Stimulated activated CD8-positive, alpha-beta memory T cell treated with anti-CD3 and anti-CD28 coated beads, Interleukin-2, amount 100 ng/mL, for 1 hour (primary cell): ENCODE data around the gene NEDD9.

Experiments used
- DNase-seq, 2 donors: peaks; one replicate each; pipeline ENCODE4 v3.0.0-alpha.2; 2020; ENCODE audit warnings: low read depth in 2 of 2

The NEDD9 gene, protein sequence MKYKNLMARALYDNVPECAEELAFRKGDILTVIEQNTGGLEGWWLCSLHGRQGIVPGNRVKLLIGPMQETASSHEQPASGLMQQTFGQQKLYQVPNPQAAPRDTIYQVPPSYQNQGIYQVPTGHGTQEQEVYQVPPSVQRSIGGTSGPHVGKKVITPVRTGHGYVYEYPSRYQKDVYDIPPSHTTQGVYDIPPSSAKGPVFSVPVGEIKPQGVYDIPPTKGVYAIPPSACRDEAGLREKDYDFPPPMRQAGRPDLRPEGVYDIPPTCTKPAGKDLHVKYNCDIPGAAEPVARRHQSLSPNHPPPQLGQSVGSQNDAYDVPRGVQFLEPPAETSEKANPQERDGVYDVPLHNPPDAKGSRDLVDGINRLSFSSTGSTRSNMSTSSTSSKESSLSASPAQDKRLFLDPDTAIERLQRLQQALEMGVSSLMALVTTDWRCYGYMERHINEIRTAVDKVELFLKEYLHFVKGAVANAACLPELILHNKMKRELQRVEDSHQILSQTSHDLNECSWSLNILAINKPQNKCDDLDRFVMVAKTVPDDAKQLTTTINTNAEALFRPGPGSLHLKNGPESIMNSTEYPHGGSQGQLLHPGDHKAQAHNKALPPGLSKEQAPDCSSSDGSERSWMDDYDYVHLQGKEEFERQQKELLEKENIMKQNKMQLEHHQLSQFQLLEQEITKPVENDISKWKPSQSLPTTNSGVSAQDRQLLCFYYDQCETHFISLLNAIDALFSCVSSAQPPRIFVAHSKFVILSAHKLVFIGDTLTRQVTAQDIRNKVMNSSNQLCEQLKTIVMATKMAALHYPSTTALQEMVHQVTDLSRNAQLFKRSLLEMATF

DNA sequence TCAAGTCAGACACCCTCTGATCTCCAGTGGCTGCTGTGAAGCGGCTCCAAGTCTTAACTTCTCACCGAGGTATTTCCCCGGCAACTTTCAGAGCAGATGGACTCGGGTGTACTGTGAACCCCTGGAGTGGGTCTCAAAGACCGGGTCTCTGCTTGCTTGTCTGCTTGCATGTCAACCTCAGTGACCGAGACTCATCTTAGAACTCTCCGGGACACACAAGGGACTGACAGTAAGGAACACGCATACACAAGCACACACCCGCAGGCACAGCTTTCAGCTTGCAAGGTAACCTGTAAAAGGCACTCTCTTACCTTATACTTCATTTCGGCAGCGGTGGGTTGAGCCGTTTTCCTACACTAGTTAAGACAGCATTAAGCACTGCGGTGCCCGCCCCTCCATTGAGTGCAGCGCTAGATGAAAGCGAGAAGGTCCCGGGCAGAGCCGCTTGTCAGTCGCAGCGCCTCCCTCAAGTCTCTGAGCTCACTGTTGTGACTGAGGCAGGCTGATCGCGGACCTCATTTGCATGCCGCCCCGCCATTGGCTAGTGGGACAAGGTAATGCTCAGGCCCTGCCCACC, at the start of gene NEDD9:
Gene NEDD9 (minus strand): TSS at position 476 of the 577 bp plus-strand sequence. CDS start 153 bp downstream, at position 323.
- DNase-seq = peak; percentile 86 to 89

DNA sequence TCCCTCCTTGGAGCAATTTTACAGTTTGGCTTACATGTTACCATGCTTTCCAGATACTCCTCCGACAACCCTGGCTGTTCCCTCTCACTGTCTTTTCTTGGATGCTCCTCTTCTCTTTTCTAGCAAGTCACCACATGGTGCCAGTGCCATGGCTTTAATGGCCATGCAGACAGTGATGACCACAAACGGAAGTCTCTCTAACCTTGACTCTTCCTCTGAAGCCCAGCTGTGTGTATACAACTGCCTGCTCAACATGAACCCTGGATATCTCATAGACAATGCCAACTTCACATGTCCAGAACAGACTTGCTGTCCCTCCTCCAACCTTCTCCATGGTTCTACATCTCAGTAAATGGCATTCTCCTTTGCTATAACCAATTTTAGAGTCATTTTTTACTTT, 49.8 kb upstream of the NEDD9 start:
- no peak for DNase-seq

DNA sequence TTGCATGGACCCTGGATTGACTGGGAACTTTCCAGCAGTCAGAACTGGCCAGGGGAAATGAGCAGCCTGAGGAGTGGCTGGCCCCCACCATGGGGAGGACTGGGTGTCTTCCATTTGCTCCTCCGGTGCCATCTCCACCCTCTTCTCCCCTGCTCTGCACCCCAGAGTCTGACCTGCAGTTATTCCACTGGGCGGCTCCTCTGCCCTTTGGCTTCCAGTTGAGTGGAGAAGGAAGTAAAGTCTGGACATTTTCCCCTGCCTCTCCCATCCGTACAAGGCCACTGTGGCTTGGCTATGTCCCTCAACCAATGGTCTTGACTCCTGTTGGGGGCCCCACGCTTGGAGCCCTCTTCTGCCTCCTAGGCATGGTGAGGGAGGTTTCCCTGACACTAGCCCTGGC, 47.9 kb upstream of the NEDD9 start:
- no peak for DNase-seq

DNA sequence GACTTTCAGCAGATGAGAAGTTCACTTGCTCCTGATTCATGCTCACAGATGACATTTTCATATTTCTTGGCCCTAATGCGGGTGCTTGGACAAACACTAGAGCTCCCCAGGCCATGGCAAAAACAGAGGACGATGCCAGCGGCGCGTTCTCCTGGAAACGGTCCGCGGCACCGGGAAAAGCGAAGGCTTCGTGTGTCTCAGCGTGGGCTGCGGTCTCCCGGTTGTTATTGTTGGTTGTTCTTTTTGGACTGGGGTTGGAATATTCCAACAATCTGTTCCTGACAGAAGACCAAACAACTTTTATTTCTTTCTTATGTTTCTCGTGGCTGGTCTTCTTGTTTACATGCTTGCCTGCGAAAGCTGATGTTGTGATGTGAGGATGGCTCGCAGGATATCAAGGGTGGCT, 46.8 kb upstream of the NEDD9 start:
- no peak for DNase-seq

DNA sequence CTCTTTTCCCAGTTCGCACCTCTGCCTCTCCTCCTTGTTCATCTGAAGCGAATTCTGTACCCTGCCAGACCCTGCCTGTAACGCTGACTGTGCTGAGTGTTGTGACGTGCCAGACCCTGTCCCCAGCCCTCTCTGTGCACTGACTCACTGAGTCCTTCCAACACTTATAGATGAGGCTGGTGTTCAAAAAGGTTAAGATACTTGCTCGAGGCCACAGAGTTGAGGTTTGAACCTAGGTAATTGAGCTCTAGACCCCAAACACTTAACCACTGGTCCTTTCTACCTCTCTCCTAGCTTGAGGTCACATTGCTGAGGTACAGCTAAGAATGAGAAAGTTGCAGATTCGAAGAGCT, 45.7 kb upstream of the NEDD9 start:
- DNase-seq = no peak

DNA sequence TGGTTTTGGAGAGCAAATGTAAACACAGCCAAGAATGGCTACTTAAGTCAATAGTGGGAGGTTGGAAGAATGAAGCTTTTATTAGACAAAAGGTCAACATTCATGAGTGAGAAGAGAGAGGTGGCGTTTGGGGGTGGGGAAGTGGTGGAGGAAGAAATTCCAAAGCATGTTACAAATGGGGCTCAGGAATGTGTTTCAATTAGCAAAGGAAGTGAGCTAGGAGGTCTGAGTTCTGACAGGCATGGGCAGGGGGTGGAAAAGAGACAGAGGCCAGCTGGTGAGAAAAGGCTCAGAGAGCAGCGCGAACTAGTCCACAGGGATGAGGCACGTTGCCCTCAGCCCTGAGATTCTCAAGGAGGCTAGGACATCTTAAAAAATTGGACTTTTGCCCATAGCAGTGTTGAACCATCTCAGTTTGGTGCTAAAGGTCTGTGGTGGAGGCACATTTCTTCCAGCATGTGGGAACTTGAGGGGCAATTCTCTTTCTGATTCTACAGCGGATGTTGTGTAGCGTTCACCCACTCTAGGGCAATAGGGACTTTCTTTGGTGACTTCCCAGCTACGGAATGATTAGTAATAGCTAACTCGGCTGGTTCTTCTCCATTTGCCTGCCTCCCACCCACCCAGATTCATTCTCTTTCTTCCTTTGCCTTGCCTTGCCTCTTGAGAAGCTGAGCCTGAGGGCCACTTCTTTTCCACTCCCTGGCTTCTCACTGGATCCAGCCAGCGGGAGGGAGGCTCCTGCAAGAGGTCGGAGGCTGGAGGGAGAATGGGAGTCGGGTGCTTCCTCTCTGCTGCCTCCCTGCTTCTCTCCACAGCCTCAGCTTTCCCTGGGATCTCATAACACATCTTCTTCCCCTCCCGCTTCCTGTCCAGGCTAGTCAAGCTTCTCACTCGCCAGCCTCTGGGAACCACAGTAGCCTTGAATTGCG, 45.1 kb upstream of the NEDD9 start:
- DNase-seq = no peak

DNA sequence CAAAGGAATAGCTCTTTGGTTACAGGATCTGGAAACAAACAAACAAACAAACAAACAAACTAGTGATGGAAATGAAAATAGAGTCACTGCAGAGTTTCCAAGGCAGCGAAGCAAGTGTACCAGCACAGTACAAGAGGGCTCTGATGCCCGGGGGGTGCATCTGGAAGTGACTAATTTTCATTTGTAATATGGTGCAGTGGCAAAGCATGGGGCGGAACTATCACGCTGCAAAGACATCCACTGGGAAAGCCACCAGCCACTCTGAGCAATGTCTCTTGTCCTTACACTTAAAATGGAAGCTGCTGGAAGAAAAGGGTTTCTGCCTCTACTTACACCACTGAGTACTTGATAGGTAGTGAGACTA, 44.4 kb upstream of the NEDD9 start:
- no peak for DNase-seq

DNA sequence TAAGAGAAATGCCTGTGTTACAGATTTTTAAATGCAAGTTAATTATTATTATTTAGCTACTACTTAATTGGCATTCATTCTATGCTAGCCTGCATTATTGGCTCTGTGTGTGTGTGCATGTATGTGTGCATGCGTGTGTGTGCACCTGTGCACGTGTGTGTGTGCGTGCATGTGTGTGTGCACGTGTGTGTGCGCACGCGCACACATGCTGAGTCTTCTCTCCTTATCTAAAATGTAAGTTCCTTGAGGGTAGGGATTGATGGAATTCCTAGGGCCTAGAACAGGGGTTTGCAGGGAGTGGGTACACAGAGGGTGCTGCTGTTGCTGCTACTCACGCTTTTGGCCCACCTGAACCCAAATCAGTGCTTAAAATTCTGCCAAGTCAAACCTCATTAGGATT, 43.8 kb upstream of the NEDD9 start:
- DNase-seq = no peak

DNA sequence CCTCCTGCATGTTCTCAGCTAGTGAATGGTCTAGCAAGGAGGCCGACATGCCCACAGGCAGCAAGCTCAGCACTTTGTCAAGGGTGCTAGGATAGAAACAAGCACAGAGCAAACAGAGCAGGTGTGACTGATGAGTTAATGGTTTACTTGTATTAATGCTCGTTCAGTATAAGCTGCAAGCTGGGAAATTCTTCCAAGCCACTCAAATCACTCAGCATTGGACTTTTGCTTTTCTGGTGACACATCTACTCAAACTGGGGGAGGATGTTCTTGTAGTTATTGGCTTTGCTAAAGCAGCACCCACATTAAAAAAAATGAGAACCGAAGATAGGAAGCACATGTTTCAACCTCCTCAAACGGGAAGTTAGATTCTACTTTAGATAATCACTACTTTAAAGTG, 43.1 kb upstream of the NEDD9 start:
- no peak for DNase-seq

DNA sequence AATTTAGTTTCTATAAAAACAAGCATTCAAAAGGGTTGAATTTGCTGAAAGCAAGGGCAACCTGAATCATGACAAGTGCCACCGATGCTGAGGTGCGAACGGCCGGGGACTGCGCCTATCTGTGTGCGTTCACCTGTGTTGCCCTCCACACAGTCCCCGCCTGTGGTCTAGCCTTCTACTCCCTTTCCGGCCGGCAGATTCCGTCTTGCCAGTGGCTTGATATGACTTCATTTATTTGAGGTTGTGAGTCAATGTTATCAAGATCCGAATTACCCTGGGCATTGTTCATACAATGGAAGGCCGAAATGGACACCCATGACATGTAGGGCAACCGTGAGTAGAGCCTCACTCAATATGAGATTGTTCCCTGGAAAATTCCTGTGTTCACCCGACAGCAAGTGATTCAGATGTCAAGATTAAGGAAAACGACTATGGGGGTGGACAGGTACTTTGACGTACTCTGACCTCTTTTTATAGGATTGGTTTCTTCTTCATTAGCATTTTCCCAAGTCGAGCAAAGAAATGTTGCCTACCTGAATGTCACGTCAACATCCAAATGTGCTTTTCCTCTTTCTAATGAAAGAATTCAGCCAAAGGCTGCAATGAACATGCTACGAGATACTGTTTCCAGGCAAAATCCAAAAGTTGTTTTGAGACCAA, 41.1 kb upstream of the NEDD9 start:
- no peak for DNase-seq

DNA sequence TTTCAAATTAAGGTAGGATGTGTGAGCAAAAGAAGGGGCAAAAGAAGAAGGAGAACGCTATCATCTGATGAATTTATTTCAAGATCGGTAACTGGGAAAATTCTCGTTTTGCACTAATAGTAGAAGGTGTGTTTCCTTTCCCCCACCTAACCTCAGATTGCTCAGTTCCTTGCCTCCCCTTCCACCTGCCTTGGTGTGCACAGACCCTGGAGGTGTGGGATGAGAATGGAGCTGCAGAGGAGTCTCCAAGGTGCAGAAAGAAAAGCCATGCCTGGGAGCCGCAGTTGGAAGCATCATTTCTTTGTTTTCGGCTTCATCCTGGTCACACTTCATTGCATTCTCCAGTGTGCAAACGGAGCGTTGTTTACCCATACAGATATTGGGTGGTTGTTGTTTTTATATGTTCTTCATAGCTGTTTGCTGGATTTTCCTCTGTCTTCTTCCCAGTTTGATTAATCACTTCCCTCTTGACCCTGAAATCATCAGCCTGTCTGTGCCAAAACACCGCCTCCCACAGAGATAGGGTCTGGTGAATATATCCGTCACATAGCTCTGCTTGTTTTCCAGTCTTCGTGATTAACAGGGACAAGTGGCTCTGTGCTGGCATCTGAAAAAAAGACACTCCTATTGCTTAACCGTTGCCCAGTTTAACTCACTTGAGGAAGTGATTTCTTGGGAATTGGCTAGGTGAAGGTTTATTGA, 40.2 kb upstream of the NEDD9 start:
- no peak for DNase-seq

DNA sequence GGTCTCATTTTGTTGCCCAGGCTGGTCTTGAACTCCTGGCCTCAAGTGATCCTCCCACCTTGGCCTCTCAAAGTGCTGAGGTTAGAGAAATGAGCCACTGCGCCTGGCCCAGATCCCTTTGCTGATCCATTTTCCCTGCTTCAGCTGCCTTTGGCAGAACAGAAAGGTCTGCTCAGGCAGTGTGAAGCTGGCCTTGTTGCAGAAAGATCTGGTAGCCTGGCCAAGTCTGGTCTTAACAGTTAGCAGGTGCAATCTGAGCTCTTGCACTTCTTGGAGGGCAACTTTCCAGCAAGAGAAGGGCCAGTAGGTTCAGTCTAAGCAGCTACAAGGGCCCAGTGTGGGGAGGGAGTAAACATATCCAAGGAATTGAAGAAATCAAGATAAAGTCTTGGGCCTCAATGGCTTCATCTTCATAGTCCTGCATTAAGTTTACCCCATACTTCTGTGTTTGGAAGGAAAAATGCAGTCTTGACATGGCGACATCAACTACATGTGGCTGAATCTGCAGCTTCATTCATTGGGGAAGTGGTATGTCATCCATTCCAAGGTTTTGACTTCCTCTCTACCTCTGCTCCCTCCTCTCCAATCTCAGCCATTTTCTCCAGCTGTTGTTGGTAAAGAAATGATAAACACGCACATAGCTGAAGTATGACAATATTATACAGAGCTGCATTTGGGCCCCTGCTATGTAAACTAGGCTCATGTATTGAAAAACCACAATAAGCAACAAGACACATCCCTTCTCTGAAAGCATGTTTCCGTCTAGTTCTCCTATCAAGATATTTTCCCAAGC, 39.0 kb upstream of the NEDD9 start:
- DNase-seq = no peak

DNA sequence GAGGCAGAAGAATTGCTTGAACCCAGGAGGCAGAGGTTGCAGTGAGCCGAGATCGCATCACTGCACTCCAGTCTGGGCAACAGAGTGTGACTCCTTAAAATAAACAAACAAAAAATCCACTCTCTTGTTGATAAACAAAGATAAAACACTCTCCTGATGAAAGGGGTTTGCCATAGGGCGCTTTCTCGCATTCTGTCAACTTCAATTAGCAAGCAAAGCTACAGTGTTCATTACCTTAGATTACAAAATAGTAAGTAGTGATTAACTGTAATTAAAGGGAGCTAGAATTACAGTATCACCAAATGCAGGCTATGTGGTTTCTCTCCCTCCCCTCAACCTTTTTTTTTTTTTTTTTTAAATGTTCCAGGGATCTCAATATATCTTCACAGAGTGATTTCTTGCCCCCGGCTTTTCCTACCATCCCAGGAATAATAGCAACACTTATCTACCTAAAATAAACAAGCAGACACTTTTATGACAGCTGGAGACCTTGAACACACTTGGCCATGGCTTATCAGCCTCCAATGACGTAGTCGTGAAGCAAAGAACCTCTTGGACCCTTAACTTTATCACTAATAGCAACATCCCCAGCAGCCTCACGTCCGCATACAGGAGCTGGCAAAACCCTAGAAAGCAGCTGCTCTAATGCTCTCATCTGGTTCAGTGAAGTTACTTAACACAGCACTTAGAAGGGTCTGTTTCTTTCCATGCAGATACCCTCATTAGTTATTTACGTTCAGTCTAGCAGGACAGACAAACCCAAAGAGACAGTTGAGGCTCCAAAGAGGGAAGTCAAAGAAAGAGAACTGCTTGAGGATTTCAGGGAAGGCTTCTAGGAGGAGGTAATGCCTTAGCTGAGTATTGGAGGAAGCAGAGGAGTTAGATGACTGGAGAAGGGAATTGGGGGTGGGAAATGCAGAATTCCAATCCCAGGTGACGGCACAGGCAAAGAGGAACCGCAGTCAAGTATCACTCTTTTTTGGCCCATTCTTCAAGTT, 37.9 kb upstream of the NEDD9 start:
- no peak for DNase-seq

DNA sequence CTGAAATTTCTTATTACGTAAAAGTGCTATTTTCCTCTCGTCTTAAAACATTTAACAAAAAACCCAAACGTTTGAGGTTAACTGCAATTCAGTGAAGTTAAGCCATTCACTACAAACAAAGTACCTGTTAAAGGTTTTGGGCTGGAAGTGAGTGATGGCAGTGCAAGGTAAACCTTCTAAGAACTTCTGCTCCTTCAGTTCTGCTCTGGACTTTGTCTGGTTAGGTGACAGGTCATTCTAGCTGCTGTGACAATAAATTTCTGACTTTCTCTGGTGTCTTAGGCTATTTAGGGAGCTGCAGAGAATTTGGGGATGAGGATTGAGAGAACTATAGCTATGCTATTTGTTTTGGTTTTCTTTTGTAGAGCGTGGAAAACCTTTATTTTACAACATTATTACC, 36.5 kb upstream of the NEDD9 start:
- no peak for DNase-seq

DNA sequence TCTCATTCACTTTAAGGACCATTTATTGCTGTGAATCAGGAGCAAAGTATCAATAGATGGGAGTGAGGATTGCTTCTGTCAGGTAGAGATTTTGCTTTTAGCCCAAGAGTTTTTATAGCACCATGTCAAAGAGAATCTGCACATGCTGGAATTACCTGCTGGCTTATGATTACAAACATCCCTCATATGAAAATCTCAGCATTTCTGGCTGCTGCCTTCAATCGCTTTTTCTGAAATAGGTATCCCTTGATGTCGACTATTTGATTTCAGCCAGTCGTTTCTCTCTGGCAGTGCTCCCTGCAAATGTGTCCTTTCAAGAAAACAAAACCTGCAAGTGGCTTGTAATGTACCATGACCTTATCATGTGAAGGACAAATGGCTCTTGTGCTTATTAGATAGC, 34.5 kb upstream of the NEDD9 start:
- DNase-seq = no peak

DNA sequence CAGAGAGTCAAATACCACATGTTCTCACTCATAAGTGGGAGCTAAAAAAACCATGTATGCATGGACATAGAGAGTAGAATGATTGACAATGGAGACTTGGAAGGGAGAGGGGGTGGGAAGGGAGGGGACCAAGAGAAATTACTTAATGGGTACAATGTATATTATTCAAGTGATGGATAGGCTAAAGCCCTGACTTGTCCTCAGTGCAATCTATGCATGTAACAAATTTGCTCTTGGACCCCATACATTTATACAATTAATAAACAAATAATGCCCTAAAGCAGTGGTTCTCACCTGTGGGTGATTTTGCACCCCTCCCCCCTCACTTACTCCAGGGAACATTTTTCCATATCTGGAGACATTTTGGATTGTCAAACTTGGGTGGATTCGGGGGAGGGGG, 33.5 kb upstream of the NEDD9 start:
- DNase-seq = no peak

DNA sequence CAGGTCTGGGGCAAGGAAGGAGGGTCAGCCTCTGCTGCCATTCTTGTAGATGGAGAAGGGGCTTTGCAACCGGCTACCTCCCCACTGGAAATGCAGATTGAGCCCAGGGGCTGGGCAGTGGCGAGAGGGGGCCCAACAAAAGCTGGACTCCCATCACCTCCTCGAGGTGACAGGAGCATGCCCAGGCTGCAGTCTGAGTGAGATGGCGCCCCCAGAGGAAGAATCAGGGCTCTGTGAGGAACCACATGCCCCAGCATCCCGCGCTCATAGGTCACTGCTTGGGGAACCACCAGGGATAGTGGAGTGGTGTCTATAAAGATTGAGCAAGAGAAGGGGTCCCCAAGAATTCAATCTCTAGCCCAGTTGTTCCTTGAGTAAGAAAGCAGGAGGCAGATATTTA, 31.6 kb upstream of the NEDD9 start:
- DNase-seq = no peak

DNA sequence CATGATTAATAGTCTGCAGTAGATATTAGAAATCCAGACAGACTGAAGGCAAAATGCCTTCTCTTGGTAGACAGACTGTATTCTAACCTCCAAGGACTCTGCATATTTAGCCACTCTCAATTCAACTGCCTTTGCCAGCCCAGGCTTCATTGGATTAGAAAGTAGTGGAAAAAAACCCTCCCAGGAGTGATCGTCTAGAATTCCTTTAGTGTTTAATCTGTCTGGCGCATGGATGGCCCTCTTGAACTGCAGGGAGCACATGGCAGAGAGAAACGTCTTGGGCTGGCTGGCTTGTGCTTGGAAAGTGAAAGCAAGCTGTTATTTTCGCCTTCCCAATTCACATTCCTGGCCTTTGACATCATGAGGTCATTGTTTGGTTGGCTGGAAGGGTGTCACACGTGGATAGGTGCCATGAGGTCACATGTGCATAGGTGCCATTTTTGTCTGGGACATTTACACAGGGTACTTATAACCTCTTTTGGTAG, 30.9 kb upstream of the NEDD9 start:
- DNase-seq = no peak
